Chondrocyte (in vitro differentiated cells): ENCODE measurements around the gene LUZP1. TPM values are rescaled to one million over a fixed set of nuclear protein-coding genes. Genes with fewer than 3 reads are reported as not detected.

Experiments used
- DNase-seq: peaks from one replicate; pipeline ENCODE4 v3.0.0; 2021; ENCODE audit warnings: mixed read lengths, low spot score
- H3K27ac Mint-ChIP-seq: one replicate; pipeline ENCODE4 v1.8.0; 2021; ENCODE audit warnings: mild to moderate bottlenecking, moderate library complexity, mixed read lengths; ENCODE audit not compliant: unreplicated experiment
- H3K27me3 Mint-ChIP-seq: 2 replicates; pipeline ENCODE4 v1.8.0; 2021; ENCODE audit warnings: low read depth, mixed read lengths
- H3K36me3 Mint-ChIP-seq: 2 replicates; pipeline ENCODE4 v1.8.0; 2021; ENCODE audit warnings: low read depth, mixed read lengths
- H3K4me1 Mint-ChIP-seq: 2 replicates; pipeline ENCODE4 v1.8.0; 2021; ENCODE audit warnings: low read depth, mild to moderate bottlenecking, mixed read lengths
- H3K4me3 Mint-ChIP-seq: one replicate; pipeline ENCODE4 v1.8.0; 2021; ENCODE audit warnings: mild to moderate bottlenecking, moderate library complexity, mixed read lengths; ENCODE audit not compliant: unreplicated experiment
- H3K9me3 Mint-ChIP-seq: 2 replicates; pipeline ENCODE4 v1.8.0; 2021; ENCODE audit warnings: low read depth, mixed read lengths
- total RNA-seq: library from RNA; stranded (reverse); gene quantifications from 3 replicates; pipeline ENCODE4 v1.2.1, GENCODE V29; 2021
- TF ChIP-seq, protein P1 (sequence below): fragments of 200-600 bp; sonication (generic); IDR thresholded peaks from 2 replicates; pipeline ENCODE4 v1.5.0; 2021; ENCODE audit warnings: antibody characterized with exemption, mild to moderate bottlenecking, moderate library complexity

The LUZP1 gene
- total RNA-seq, 1 donor from 2014 or later, result 55.5 TPM

- no peaks in the 10 kb centered on the region for H3K9me3 Mint-ChIP-seq
- H3K27ac Mint-ChIP-seq, result no peak overlapping the region
- peaks cover 11% of the 10 kb centered on the region for H3K4me1 Mint-ChIP-seq
- TF ChIP-seq, protein P1, sequence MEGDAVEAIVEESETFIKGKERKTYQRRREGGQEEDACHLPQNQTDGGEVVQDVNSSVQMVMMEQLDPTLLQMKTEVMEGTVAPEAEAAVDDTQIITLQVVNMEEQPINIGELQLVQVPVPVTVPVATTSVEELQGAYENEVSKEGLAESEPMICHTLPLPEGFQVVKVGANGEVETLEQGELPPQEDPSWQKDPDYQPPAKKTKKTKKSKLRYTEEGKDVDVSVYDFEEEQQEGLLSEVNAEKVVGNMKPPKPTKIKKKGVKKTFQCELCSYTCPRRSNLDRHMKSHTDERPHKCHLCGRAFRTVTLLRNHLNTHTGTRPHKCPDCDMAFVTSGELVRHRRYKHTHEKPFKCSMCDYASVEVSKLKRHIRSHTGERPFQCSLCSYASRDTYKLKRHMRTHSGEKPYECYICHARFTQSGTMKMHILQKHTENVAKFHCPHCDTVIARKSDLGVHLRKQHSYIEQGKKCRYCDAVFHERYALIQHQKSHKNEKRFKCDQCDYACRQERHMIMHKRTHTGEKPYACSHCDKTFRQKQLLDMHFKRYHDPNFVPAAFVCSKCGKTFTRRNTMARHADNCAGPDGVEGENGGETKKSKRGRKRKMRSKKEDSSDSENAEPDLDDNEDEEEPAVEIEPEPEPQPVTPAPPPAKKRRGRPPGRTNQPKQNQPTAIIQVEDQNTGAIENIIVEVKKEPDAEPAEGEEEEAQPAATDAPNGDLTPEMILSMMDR, result no peak
- no peak for DNase-seq
- no peak overlapping the region for H3K4me3 Mint-ChIP-seq
- H3K27me3 Mint-ChIP-seq, result no peaks in the 10 kb centered on the region
- peaks cover 1% of the 10 kb centered on the region for H3K36me3 Mint-ChIP-seq
These were observed 33.4 kb downstream of the LUZP1 start for GRCh38 chr1:23135268-23135667.

GRCh38 chr1:23134055-23134454, 34.6 kb downstream of the LUZP1 start:
- TF ChIP-seq, protein P1, result no peak
- no peak overlapping the region for H3K4me3 Mint-ChIP-seq
- no peaks in the 10 kb centered on the region for H3K9me3 Mint-ChIP-seq
- DNase-seq, result no peak
- peaks cover 1% of the 10 kb centered on the region for H3K36me3 Mint-ChIP-seq
- no peak overlapping the region for H3K27ac Mint-ChIP-seq
- H3K27me3 Mint-ChIP-seq, result no peaks in the 10 kb centered on the region
- peaks cover 20% of the 10 kb centered on the region for H3K4me1 Mint-ChIP-seq

GRCh38 chr1:23133587-23133986, 35.1 kb downstream of the LUZP1 start:
- no peaks in the 10 kb centered on the region for H3K27me3 Mint-ChIP-seq
- peaks cover 20% of the 10 kb centered on the region for H3K4me1 Mint-ChIP-seq
- H3K9me3 Mint-ChIP-seq, result no peaks in the 10 kb centered on the region

GRCh38 chr1:23132033-23132432, 36.6 kb downstream of the LUZP1 start:
- H3K27ac Mint-ChIP-seq, result no peak overlapping the region
- TF ChIP-seq, protein P1, result no peak
- peaks cover 1% of the 10 kb centered on the region for H3K36me3 Mint-ChIP-seq
- no peak overlapping the region for H3K4me3 Mint-ChIP-seq
- no peak for DNase-seq
- no peaks in the 10 kb centered on the region for H3K27me3 Mint-ChIP-seq
- H3K9me3 Mint-ChIP-seq, result no peaks in the 10 kb centered on the region
- H3K4me1 Mint-ChIP-seq, result peaks cover 23% of the 10 kb centered on the region

More at GRCh38 chr1:23133587-23133986, 35.1 kb downstream of the LUZP1 start:
- no peak for DNase-seq
- Mint-ChIP-seq H3K36me3 (peaks cover 1% of the 10 kb centered on the region), H3K27ac (no peak overlapping the region), H3K4me3 (no peak overlapping the region)
- TF ChIP-seq, protein P1, result no peak

DNA sequence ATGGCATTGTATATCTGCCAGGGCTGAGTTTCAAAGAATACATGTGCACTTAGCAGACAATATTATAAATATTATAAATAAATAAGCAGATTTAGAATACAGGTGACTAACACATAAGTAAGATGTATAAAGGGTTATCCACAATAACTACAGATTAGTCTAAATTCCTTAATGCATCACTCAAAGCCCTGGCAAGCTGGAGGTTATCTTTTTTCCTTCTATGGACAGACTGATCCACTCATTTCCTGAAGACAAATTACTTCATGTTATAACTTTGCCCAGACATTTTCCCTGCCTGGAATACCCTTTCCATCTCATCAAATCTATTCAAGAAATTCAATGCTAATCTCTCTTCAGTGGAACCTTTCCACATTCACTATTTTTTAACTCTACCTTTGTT, 38.8 kb downstream of the LUZP1 start:
- Mint-ChIP-seq H3K27ac (peak overlapping the region; percentile 24), H3K4me1 (peaks cover 45% of the 10 kb centered on the region), H3K27me3 (no peaks in the 10 kb centered on the region), H3K4me3 (no peak overlapping the region), H3K9me3 (no peaks in the 10 kb centered on the region), H3K36me3 (peaks cover 1% of the 10 kb centered on the region)
- TF ChIP-seq, protein P1, result no peak
- no peak for DNase-seq
